Embryonic facial prominence (tissue), 1 donor: ENCODE data around the gene ITIH1.
"Not testable (repeated sequence)": the region's sequence is repeated elsewhere in the genome, so short reads cannot be mapped to it uniquely, and the experiment has no call there.

Source experiments
- DNase-seq: peaks from one replicate; pipeline ENCODE4 v3.0.0-alpha.2; 2016; ENCODE audit errors: extremely low spot score

The ITIH1 gene

GRCh38 chr3:52774066-52774713, 3.2 kb upstream of the ITIH1 start:
- DNase-seq = no peak

GRCh38 chr3:52774901-52775864, 2.2 kb upstream of the ITIH1 start:
- no peak for DNase-seq

- DNase-seq = no peak
Measured at GRCh38 chr3:52775877-52776276, 1.5 kb upstream of the ITIH1 start.

- DNase-seq = not testable (repeated sequence)
Measured at GRCh38 chr3:52776486-52776885, 913 bp upstream of the ITIH1 start.

GRCh38 chr3:52777959-52778805, 783 bp downstream of the ITIH1 start:
- no peak for DNase-seq

- DNase-seq = no peak
Measured at GRCh38 chr3:52779011-52779836, 1.8 kb downstream of the ITIH1 start.

- DNase-seq = no peak
Measured at GRCh38 chr3:52779837-52780585, 2.6 kb downstream of the ITIH1 start.

- DNase-seq = no peak
Measured at GRCh38 chr3:52781741-52782140, 4.3 kb downstream of the ITIH1 start.

- no peak for DNase-seq
Measured at GRCh38 chr3:52782412-52783210, 5.2 kb downstream of the ITIH1 start.

GRCh38 chr3:52783211-52783555, 5.8 kb downstream of the ITIH1 start:
- DNase-seq = no peak

- DNase-seq = no peak
Measured at GRCh38 chr3:52784021-52784621, 6.7 kb downstream of the ITIH1 start.

- no peak for DNase-seq
Measured at GRCh38 chr3:52784931-52785590, 7.7 kb downstream of the ITIH1 start.

GRCh38 chr3:52786330-52787215, 9.2 kb downstream of the ITIH1 start:
- DNase-seq = no peak

GRCh38 chr3:52787246-52787645, 9.8 kb downstream of the ITIH1 start:
- no peak for DNase-seq

GRCh38 chr3:52787672-52788625, 10.6 kb downstream of the ITIH1 start:
- DNase-seq = no peak

- no peak for DNase-seq
Measured at GRCh38 chr3:52788890-52789745, 11.7 kb downstream of the ITIH1 start.
